ENCODE data around the gene ATP11A. TPM values are rescaled to one million over a fixed set of nuclear protein-coding genes. Genes with fewer than 3 reads are reported as not detected.

The ATP11A gene
- total and polyA plus RNA-seq, 9 of the 15 experiments (the other 6 are each of a cell fraction or from before 2014, with no cell fraction given): 0.38 to 34.2 (median 4.2) TPM

- FAIRE-seq: no peak
- Histone ChIP-seq H3K79me2 (ENCODE audit: control insufficient read depth, insufficient read depth, low read length) (no peaks in the 10 kb centered on the region), H3K9me1 (ENCODE audit: control insufficient read depth, insufficient read depth, low read length) (no peaks in the 10 kb centered on the region), H3K36me3 (ENCODE audit: control insufficient read depth, insufficient read depth, low read length) (peaks cover 37% of the 10 kb centered on the region), H3K9me3 (replicated peaks; ENCODE audit: control insufficient read depth, insufficient read depth, low read depth, low read length) (no peaks in the 10 kb centered on the region), H3K27ac (ENCODE audit: extremely low read depth, low read depth, low read length) (no peak overlapping the region), H2AFZ (ENCODE audit: low read depth, low read length) (no peak overlapping the region), H3K4me3 (no peak overlapping the region), H3K4me2 (ENCODE audit: insufficient read depth, low read length) (no peak overlapping the region), H3K9ac (ENCODE audit: insufficient read depth in 1 of 2, low read depth in 2 of 2, low read length in 2 of 2) (no peak overlapping the region), H3K27me3 (ENCODE audit: control insufficient read depth in 2 of 2, insufficient read depth in 2 of 2, low read length in 2 of 2) (no peaks in the 10 kb centered on the region), H4K20me1 (replicated peaks; ENCODE audit: control insufficient read depth, insufficient read depth, low read length) (no peaks in the 10 kb centered on the region), H3K4me1 (replicated peaks in 1 of 2; ENCODE audit: control insufficient read depth in 2 of 2, insufficient read depth in 2 of 2, low read length in 2 of 2) (no peaks in the 10 kb centered on the region; a peak in 1 of 5 replicates)
- in situ Hi-C loops (cut with MboI): no loop called here
- intact Hi-C loops (cut with micrococcal nuclease): no loop called here
- no peak for DNase-seq (ENCODE audit: extremely low read depth in 1 of 4, low spot score in 3 of 4)
- POLR2A ChIA-PET: no interaction called here
- no peak for ATAC-seq
- CTCF ChIA-PET (ENCODE audit: low intra/inter-chr PET ratio): no interaction called here
- BruUV-seq (replicated peaks): no TSS peak
- WGBS (ENCODE audit: insufficient coverage, low coverage, missing lambda C conversion rate): 70% methylated on average over 5 of the region's 7 CpGs
- TF ChIP-seq RBM22 (IDR thresholded peaks at IDR 0.05; ENCODE audit: low read depth, low read length, poor library complexity, severe bottlenecking): no peak
- TF ChIP-seq, protein P1, sequence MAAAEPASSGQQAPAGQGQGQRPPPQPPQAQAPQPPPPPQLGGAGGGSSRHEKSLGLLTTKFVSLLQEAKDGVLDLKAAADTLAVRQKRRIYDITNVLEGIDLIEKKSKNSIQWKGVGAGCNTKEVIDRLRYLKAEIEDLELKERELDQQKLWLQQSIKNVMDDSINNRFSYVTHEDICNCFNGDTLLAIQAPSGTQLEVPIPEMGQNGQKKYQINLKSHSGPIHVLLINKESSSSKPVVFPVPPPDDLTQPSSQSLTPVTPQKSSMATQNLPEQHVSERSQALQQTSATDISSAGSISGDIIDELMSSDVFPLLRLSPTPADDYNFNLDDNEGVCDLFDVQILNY (CRISPR knock-in tag; IDR thresholded peaks at IDR 0.05): no peak
- TF ChIP-seq SAFB (IDR thresholded peaks at IDR 0.05; ENCODE audit: borderline replicate concordance, low read depth, low read length): no peak
- TF ChIP-seq SMAD4 (CRISPR knock-in tag; conservative IDR thresholded peaks at IDR 0.05): no peak
- TF ChIP-seq HNRNPLL (IDR thresholded peaks at IDR 0.05; ENCODE audit: low read depth, low read length, poor library complexity, severe bottlenecking): no peak
- TF ChIP-seq HIVEP1 (CRISPR knock-in tag; IDR thresholded peaks at IDR 0.05): no peak
- no peak for TF ChIP-seq HSF4 (CRISPR knock-in tag; IDR thresholded peaks at IDR 0.05; ENCODE audit: borderline replicate concordance)
- TF ChIP-seq NFATC3 (IDR thresholded peaks at IDR 0.05): no peak
- no peak for TF ChIP-seq MIER1 (IDR thresholded peaks at IDR 0.05; ENCODE audit: low read depth)
- no peak for TF ChIP-seq HMG20A (CRISPR knock-in tag; conservative IDR thresholded peaks at IDR 0.05)
- no peak for TF ChIP-seq C11orf30 (IDR thresholded peaks at IDR 0.05; ENCODE audit: low read depth)
- TF ChIP-seq ZFX (CRISPR knock-in tag; IDR thresholded peaks at IDR 0.05): no peak
- TF ChIP-seq U2AF2 (optimal IDR thresholded peaks at IDR 0.05; ENCODE audit: low read depth, low read length): no peak
- TF ChIP-seq ZNF707 (CRISPR knock-in tag; conservative IDR thresholded peaks at IDR 0.05): no peak
- no peak for TF ChIP-seq ZNF24 (IDR thresholded peaks at IDR 0.05)
- no peak for TF ChIP-seq U2AF1 (optimal IDR thresholded peaks at IDR 0.05; ENCODE audit: low read depth, low read length)
- TF ChIP-seq HOXB6 (CRISPR knock-in tag; IDR thresholded peaks at IDR 0.05; ENCODE audit: borderline replicate concordance): no peak
- TF ChIP-seq ZNF12 (CRISPR knock-in tag; IDR thresholded peaks at IDR 0.05): no peak
- TF ChIP-seq, protein P2, sequence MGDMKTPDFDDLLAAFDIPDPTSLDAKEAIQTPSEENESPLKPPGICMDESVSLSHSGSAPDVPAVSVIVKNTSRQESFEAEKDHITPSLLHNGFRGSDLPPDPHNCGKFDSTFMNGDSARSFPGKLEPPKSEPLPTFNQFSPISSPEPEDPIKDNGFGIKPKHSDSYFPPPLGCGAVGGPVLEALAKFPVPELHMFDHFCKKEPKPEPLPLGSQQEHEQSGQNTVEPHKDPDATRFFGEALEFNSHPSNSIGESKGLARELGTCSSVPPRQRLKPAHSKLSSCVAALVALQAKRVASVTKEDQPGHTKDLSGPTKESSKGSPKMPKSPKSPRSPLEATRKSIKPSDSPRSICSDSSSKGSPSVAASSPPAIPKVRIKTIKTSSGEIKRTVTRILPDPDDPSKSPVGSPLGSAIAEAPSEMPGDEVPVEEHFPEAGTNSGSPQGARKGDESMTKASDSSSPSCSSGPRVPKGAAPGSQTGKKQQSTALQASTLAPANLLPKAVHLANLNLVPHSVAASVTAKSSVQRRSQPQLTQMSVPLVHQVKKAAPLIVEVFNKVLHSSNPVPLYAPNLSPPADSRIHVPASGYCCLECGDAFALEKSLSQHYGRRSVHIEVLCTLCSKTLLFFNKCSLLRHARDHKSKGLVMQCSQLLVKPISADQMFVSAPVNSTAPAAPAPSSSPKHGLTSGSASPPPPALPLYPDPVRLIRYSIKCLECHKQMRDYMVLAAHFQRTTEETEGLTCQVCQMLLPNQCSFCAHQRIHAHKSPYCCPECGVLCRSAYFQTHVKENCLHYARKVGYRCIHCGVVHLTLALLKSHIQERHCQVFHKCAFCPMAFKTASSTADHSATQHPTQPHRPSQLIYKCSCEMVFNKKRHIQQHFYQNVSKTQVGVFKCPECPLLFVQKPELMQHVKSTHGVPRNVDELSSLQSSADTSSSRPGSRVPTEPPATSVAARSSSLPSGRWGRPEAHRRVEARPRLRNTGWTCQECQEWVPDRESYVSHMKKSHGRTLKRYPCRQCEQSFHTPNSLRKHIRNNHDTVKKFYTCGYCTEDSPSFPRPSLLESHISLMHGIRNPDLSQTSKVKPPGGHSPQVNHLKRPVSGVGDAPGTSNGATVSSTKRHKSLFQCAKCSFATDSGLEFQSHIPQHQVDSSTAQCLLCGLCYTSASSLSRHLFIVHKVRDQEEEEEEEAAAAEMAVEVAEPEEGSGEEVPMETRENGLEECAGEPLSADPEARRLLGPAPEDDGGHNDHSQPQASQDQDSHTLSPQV (IDR thresholded peaks at IDR 0.05): no peak
Observed at GRCh38 chr13:112838842-112839117, 148.9 kb downstream of the ATP11A start.
